Measurements from ENCODE around the gene TTC32. TPM values are rescaled to one million over a fixed set of nuclear protein-coding genes. Genes with fewer than 3 reads are reported as not detected.

TTC32 gene
- total and polyA plus RNA-seq, 2 experiments from 2014 or later, result 4.6 to 17.0 TPM

DNA sequence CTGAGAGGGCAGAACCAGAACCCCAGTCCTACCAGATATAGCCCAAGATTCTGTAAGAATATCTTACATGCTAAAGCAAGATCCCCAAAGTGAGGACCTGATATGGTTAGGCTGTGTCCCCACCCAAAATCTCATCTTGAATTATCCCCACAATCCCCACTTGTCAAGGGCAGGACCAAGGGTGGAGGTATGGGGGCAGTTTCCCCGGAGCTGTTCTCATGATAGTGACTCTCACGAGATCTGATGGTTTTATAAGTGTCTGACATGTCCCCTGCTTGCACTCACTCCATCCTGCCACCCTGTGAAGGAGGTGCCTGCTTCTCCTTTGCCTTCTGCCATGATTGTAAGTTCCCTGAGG, 19.9 kb downstream of the TTC32 start:
- Histone ChIP-seq H3K27me3 (ENCODE audit: insufficient read depth) (no peaks in the 10 kb centered on the region), H4K20me1 (replicated peaks; ENCODE audit: insufficient read depth) (no peaks in the 10 kb centered on the region), H2AFZ (no peak overlapping the region), H3K4me3 (no peak overlapping the region), H3K36me3 (ENCODE audit: insufficient read depth) (no peaks in the 10 kb centered on the region), H3K27ac (ENCODE audit: low read depth) (no peak overlapping the region), H3F3A (replicated peaks; ENCODE audit: low read depth) (no peaks in the 10 kb centered on the region), H3K4me2 (no peak overlapping the region), H3K79me2 (replicated peaks; ENCODE audit: insufficient read depth) (no peaks in the 10 kb centered on the region), H3K9me2 (ENCODE audit: insufficient read depth) (peaks cover 20% of the 10 kb centered on the region; the same call in 1 of the 2 replicates), H3K4me1 (ENCODE audit: insufficient read depth) (no peaks in the 10 kb centered on the region)
- TF ChIP-seq POLR2AphosphoS5 (IDR thresholded peaks at IDR 0.05; ENCODE audit: low read depth), result no peak
- no peak for TF ChIP-seq ZNF114 (CRISPR knock-in tag; IDR thresholded peaks at IDR 0.05)
- TF ChIP-seq EZH2 (IDR thresholded peaks at IDR 0.05; ENCODE audit: low read depth, unreplicated experiment), result no peak
- TF ChIP-seq, protein P1, sequence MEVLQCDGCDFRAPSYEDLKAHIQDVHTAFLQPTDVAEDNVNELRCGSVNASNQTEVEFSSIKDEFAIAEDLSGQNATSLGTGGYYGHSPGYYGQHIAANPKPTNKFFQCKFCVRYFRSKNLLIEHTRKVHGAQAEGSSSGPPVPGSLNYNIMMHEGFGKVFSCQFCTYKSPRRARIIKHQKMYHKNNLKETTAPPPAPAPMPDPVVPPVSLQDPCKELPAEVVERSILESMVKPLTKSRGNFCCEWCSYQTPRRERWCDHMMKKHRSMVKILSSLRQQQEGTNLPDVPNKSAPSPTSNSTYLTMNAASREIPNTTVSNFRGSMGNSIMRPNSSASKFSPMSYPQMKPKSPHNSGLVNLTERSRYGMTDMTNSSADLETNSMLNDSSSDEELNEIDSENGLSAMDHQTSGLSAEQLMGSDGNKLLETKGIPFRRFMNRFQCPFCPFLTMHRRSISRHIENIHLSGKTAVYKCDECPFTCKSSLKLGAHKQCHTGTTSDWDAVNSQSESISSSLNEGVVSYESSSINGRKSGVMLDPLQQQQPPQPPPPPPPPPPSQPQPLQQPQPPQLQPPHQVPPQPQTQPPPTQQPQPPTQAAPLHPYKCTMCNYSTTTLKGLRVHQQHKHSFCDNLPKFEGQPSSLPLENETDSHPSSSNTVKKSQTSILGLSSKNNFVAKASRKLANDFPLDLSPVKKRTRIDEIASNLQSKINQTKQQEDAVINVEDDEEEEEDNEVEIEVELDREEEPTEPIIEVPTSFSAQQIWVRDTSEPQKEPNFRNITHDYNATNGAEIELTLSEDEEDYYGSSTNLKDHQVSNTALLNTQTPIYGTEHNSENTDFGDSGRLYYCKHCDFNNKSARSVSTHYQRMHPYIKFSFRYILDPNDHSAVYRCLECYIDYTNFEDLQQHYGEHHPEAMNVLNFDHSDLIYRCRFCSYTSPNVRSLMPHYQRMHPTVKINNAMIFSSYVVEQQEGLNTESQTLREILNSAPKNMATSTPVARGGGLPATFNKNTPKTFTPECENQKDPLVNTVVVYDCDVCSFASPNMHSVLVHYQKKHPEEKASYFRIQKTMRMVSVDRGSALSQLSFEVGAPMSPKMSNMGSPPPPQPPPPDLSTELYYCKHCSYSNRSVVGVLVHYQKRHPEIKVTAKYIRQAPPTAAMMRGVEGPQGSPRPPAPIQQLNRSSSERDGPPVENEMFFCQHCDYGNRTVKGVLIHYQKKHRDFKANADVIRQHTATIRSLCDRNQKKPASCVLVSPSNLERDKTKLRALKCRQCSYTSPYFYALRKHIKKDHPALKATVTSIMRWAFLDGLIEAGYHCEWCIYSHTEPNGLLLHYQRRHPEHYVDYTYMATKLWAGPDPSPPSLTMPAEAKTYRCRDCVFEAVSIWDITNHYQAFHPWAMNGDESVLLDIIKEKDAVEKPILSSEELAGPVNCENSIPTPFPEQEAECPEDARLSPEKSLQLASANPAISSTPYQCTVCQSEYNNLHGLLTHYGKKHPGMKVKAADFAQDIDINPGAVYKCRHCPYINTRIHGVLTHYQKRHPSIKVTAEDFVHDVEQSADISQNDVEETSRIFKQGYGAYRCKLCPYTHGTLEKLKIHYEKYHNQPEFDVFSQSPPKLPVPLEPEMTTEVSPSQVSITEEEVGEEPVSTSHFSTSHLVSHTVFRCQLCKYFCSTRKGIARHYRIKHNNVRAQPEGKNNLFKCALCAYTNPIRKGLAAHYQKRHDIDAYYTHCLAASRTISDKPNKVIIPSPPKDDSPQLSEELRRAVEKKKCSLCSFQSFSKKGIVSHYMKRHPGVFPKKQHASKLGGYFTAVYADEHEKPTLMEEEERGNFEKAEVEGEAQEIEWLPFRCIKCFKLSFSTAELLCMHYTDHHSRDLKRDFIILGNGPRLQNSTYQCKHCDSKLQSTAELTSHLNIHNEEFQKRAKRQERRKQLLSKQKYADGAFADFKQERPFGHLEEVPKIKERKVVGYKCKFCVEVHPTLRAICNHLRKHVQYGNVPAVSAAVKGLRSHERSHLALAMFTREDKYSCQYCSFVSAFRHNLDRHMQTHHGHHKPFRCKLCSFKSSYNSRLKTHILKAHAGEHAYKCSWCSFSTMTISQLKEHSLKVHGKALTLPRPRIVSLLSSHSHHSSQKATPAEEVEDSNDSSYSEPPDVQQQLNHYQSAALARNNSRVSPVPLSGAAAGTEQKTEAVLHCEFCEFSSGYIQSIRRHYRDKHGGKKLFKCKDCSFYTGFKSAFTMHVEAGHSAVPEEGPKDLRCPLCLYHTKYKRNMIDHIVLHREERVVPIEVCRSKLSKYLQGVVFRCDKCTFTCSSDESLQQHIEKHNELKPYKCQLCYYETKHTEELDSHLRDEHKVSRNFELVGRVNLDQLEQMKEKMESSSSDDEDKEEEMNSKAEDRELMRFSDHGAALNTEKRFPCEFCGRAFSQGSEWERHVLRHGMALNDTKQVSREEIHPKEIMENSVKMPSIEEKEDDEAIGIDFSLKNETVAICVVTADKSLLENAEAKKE (CRISPR knock-in tag; IDR thresholded peaks at IDR 0.05), result no peak
- no peak for TF ChIP-seq CREB1 (CRISPR knock-in tag; IDR thresholded peaks at IDR 0.05; ENCODE audit: low read depth)
- TF ChIP-seq EZH2phosphoT487 (IDR thresholded peaks at IDR 0.05; ENCODE audit: unreplicated experiment), result no peak
- no peak for TF ChIP-seq ZNF331 (CRISPR knock-in tag; IDR thresholded peaks at IDR 0.05; ENCODE audit: low read depth)
- TF ChIP-seq NANOG (IDR thresholded peaks at IDR 0.05; ENCODE audit: borderline replicate concordance), result no peak
- TF ChIP-seq STAT1 (IDR thresholded peaks at IDR 0.05; ENCODE audit: unreplicated experiment), result no peak
- TF ChIP-seq REST (IDR thresholded peaks at IDR 0.05; ENCODE audit: unreplicated experiment), result no peak
- no peaks in the 10 kb centered on the region; the same call in 2 of the 3 replicates for H3K9me3 Mint-ChIP-seq
- no peak for DNase-seq (ENCODE audit: low spot score)
- H3K4me3 Mint-ChIP-seq, result no peak overlapping the region
- H3K27me3 Mint-ChIP-seq (ENCODE audit: insufficient read depth, low read depth, poor library complexity), result peaks cover 2% of the 10 kb centered on the region
- H3K36me3 Mint-ChIP-seq (ENCODE audit: low read depth), result no peaks in the 10 kb centered on the region
- H3K27ac Mint-ChIP-seq, result no peak overlapping the region
- no peaks in the 10 kb centered on the region; the same call in 2 of the 3 replicates for H3K4me1 Mint-ChIP-seq
- ATAC-seq, result no peak
